GM12801 (cell line): ENCODE results near the gene OPRM1.

Experiments
- CTCF ChIP-seq: IDR thresholded peaks from one replicate; pipeline ENCODE4 v1.5.1; 2011; ENCODE audit warnings: control low read depth; ENCODE audit not compliant: insufficient read length; ENCODE audit errors: extremely low read depth

The OPRM1 gene

DNA sequence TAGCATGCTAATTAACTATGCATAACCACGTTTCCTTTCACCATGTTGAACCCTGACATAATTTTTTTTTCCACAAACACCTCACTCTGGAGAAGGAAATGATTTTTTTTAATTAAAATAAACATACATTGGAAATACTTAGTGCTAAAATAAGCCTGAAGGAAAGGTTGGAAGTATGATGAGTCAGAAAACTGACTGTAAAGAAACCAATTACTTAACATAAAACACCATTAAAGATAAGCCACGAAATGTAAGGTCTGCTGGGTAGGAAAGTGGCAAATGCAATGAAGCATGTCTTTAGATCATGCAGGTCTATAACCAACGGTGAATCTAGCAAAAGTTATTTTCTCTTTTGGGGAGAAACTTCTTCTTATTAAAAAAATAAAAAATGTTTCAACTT lies 47.5 kb downstream of the OPRM1 start:
- no peak for TF ChIP-seq CTCF

- TF ChIP-seq CTCF = no peak
Measured at GRCh38 chr6:154092326-154092962, 53.4 kb downstream of the OPRM1 start.

GRCh38 chr6:154093231-154094044 lies 54.4 kb downstream of the OPRM1 start:
- no peak for TF ChIP-seq CTCF

DNA sequence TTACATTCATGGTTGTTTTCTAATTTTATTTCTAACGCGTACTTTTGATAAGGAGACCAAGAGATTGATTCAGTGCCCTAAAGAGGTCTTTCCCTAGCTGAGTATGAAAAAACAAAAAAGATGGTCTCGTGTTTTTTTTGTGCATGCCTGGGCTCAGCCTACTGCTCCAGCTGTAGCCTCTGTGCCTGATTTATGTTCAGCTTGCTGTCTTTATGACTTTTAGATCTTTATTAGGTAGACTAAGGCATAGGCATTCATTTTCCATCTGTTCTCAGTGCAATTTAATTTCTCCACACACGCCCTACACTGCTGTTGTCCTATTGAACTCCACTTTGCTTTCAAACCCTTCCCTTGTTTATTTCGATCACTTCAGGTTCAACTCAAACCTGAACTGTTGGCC lies 56.5 kb downstream of the OPRM1 start:
- no peak for TF ChIP-seq CTCF

DNA sequence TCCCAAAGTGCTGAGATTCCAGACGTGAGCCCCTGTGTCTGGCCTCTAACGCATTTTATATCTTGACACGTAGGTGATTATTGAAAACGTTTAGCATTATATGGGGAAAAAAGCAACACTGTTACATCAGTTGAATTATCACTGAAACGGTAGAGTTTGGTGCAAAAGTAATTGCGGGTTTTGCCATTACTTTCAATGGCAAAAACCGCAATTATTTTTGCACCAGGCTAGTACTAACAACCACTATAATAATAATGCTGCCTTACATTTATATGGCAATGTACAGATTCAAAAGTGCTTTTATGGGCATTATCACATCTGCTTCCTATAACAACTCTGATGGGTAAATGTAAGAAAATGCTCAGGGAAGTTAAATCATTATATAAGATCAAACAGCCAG lies 57.3 kb downstream of the OPRM1 start:
- no peak for TF ChIP-seq CTCF

GRCh38 chr6:154096834-154097233 lies 57.8 kb downstream of the OPRM1 start:
- no peak for TF ChIP-seq CTCF

GRCh38 chr6:154099211-154099610 lies 60.2 kb downstream of the OPRM1 start:
- no peak for TF ChIP-seq CTCF
